Endothelial cell (in vitro differentiated cells): ENCODE measurements around the gene PLD6. TPM values are rescaled to one million over a fixed set of nuclear protein-coding genes. Genes with fewer than 3 reads are reported as not detected.

Source experiments
- DNase-seq: peaks from one replicate; pipeline ENCODE4 v3.0.0; 2021; ENCODE audit warnings: low spot score
- H3K27ac Mint-ChIP-seq: one replicate; pipeline ENCODE4 v1.8.0; 2021; ENCODE audit warnings: mixed read lengths, inconsistent platforms; ENCODE audit not compliant: unreplicated experiment
- H3K27me3 Mint-ChIP-seq: one replicate; pipeline ENCODE4 v1.8.0; 2021; ENCODE audit warnings: mild to moderate bottlenecking, moderate library complexity, mixed read lengths, inconsistent platforms; ENCODE audit not compliant: unreplicated experiment
- H3K36me3 Mint-ChIP-seq: one replicate; pipeline ENCODE4 v1.8.0; 2021; ENCODE audit warnings: mild to moderate bottlenecking, low read depth, mixed read lengths, inconsistent platforms; ENCODE audit not compliant: unreplicated experiment
- H3K4me1 Mint-ChIP-seq: one replicate; pipeline ENCODE4 v1.8.0; 2021; ENCODE audit warnings: mild to moderate bottlenecking, mixed read lengths, inconsistent platforms; ENCODE audit not compliant: unreplicated experiment
- H3K4me3 Mint-ChIP-seq: one replicate; pipeline ENCODE4 v1.8.0; 2021; ENCODE audit warnings: mild to moderate bottlenecking, mixed read lengths, inconsistent platforms; ENCODE audit not compliant: unreplicated experiment
- H3K9me3 Mint-ChIP-seq: one replicate; pipeline ENCODE4 v1.8.0; 2021; ENCODE audit warnings: mixed read lengths, inconsistent platforms; ENCODE audit not compliant: unreplicated experiment
- total RNA-seq: library from RNA; stranded (reverse); fragmentation: NEBNext Ultra II Directional; extraction: Animal tissue kit (Norgen Biotek cat#: 25700); gene quantifications from one replicate; pipeline ENCODE4 v1.2.1, GENCODE V29; 2021; ENCODE audit not compliant: unreplicated experiment
- TF ChIP-seq, protein P1 (sequence below): fragments of 200-600 bp; sonication (generic); IDR thresholded peaks from one replicate; pipeline ENCODE4 v1.5.0; 2021; ENCODE audit warnings: antibody characterized with exemption; ENCODE audit not compliant: unreplicated experiment

PLD6 gene
- total RNA-seq, 1 donor from 2014 or later, result 0.21 TPM

DNA sequence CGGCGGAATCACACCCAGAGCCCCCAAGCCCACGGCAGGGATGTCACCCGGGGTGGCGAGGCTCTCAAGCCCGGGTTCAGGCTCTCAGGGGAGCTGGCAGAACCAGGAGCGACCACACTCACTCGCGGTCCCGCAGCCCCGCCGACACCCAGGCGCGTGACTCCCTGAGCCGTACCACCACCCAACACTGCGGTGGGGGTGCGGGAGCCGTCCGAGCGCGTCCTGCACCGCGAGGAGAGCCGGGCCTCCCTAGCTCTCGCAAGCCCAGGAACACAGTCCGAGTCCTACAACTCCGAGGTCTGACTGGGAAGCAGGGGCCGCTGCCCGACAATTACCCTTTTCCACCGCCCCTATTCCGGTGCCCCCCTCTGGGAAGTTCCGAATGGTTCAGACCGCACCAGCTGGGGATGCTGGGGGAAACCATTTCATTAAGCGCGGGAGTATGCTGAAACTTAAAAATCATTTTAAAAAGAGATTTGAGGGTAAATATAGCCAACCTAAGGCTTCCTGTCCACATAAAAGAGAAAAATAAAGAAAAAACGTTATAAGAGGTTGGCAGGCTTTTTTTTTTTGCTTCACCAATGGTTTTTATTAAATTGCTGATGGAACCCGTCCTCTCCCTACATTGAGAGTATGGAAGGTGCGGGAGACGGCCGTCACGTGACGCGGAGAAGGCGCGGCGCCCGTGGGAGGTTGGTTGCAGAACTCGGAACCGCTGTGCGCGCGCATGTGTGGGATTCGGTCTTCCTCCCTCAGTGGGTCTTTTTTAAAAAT lies 31.1 kb upstream of the PLD6 start, which contains the start of gene FLCN:
Gene FLCN (minus strand): TSS at position 143 of the 774 bp plus-strand sequence. CDS start 9,031 bp downstream, outside the sequence.
- peak; percentile 71 for DNase-seq
- TF ChIP-seq, protein P1, sequence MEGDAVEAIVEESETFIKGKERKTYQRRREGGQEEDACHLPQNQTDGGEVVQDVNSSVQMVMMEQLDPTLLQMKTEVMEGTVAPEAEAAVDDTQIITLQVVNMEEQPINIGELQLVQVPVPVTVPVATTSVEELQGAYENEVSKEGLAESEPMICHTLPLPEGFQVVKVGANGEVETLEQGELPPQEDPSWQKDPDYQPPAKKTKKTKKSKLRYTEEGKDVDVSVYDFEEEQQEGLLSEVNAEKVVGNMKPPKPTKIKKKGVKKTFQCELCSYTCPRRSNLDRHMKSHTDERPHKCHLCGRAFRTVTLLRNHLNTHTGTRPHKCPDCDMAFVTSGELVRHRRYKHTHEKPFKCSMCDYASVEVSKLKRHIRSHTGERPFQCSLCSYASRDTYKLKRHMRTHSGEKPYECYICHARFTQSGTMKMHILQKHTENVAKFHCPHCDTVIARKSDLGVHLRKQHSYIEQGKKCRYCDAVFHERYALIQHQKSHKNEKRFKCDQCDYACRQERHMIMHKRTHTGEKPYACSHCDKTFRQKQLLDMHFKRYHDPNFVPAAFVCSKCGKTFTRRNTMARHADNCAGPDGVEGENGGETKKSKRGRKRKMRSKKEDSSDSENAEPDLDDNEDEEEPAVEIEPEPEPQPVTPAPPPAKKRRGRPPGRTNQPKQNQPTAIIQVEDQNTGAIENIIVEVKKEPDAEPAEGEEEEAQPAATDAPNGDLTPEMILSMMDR, result no peak
- Mint-ChIP-seq H3K4me3 (peak within 1 kb of the TSS; percentile 99), H3K9me3 (no peaks in the 10 kb centered on the region), H3K4me1 (peaks cover 8% of the 10 kb centered on the region), H3K36me3 (peaks cover 8% of the 10 kb centered on the region), H3K27ac (peak within 1 kb of the TSS; percentile 98), H3K27me3 (peaks cover 2% of the 10 kb centered on the region)

DNA sequence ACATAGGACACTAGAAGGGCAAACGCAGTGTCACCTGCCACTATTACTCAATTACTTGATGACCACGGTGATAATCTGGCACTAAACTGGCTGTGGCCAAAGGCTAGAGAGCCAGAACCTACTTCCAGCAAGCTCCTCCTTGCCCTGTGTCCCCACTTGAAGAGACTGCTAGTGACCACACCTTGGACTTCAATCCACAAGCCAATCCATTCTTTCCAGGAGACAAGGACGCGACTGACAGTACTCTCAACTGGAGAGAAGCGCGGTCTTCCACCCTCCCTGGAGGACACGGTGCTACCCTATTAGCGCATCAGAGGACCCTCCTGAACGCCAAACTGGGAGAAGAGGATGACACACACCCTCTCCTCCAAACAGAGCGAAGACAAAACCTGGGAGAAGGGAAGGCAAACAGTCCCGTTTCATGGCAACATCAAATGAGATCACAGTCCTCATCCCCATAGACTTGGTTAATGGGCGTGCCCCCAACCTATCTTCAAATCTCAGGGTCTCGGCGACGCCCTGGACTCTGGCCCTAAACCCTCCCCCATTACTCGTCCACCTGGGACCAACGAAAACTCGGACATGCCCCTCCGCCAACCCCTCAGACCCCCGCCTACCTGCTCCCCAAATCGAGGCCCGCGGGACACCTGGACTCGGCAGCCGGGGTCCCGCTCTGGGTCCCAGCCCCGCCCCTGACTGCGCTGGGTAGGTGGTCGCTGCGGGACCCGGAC lies 30.3 kb upstream of the PLD6 start:
- Mint-ChIP-seq H3K27ac (peak overlapping the region; percentile 94), H3K36me3 (peaks cover 15% of the 10 kb centered on the region), H3K4me1 (peaks cover 8% of the 10 kb centered on the region), H3K4me3 (peak overlapping the region; percentile 99), H3K9me3 (no peaks in the 10 kb centered on the region), H3K27me3 (peaks cover 4% of the 10 kb centered on the region)
- DNase-seq, result no peak
- TF ChIP-seq, protein P1, result no peak

DNA sequence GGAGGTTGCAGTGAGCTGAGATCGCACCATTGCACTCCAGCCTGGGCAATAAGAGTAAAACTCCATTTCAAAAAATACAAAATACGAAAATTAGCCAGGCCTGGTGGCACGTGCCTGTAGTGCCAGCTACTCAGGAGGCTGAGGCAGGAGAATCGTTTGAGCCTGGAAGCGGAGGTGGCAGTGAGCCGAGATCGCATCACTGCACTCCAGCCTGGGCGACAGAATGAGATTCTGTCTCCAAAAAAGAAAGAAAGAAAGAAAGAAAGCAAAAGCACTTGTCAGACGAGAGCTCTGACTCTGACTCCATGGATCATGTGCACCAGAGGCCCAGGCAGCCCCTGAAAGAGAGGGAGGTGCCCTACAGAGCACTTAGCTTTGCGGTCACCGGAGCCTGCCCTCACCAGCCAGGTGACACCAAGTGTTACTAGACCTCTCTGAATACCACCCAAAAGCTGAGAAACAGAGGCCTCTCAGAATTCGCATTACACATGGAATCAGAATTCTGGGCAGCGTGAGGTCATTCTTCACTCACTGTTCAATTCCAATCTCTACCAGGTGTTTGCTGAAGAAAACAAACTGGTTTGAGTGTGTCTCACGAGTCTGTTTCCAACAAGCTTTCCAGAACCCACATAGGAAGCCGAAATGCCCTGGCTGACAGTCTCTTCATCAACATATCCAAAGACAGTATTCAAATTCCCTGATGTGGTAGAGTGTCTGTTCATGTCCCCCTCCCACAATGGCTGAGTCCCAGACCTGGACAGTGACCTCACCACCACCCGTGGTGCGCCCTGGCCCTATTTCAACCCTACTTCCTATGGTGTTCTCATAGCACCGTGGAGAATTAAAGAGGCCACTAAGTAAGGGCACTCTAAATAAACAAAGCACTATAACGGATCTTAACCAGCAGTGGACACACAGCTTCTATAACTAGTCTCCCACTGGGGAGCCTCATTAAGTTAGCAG lies 29.4 kb upstream of the PLD6 start:
- H3K27ac Mint-ChIP-seq, result no peak overlapping the region
- H3K4me1 Mint-ChIP-seq, result peaks cover 8% of the 10 kb centered on the region
- H3K4me3 Mint-ChIP-seq, result peak overlapping the region; percentile 99
- peaks cover 16% of the 10 kb centered on the region for H3K36me3 Mint-ChIP-seq
- no peaks in the 10 kb centered on the region for H3K9me3 Mint-ChIP-seq
- TF ChIP-seq, protein P1, result no peak
- H3K27me3 Mint-ChIP-seq, result peaks cover 4% of the 10 kb centered on the region
- no peak for DNase-seq

DNA sequence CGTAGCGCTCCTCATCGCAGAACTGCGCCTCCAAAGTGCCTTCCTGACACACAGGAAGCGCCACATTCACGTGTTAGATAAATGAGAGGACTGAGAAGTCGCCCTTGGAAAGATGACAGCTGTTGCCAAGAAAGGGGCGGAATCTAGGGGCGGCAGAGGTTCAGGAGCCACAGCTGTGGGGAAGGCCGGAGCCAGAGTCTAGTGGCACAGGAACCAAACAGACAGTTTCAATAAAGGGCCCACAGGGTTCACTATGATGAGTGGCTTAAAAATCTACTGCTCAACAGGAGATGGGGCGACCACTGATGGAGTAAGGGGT lies 26.1 kb upstream of the PLD6 start:
- no peak for DNase-seq
- Mint-ChIP-seq H3K4me1 (peaks cover 8% of the 10 kb centered on the region), H3K27ac (no peak overlapping the region), H3K4me3 (no peak overlapping the region), H3K27me3 (peaks cover 5% of the 10 kb centered on the region), H3K9me3 (no peaks in the 10 kb centered on the region), H3K36me3 (peaks cover 33% of the 10 kb centered on the region)
- TF ChIP-seq, protein P1, result no peak
